Stimulated activated naive CD8-positive, alpha-beta T cell treated with anti-CD3 and anti-CD28 coated beads, Interleukin-15, Interleukin-2, amounts not matched to agents 100 ng/mL and 50 ng/mL, for 24 hours (primary cell): Measurements from ENCODE around the gene TP53TG3.
"Not testable (repeated sequence)": the region's sequence is repeated elsewhere in the genome, so short reads cannot be mapped to it uniquely, and the experiment has no call there.

Source experiments
- H3K27ac Mint-ChIP-seq: one replicate; pipeline ENCODE4 v1.8.0; 2021; ENCODE audit warnings: mild to moderate bottlenecking, mixed read lengths
- H3K27me3 Mint-ChIP-seq: one replicate; pipeline ENCODE4 v1.8.0; 2021; ENCODE audit warnings: mixed read lengths
- H3K36me3 Mint-ChIP-seq: one replicate; pipeline ENCODE4 v1.8.0; 2021; ENCODE audit warnings: low read depth, mixed read lengths
- H3K4me1 Mint-ChIP-seq: one replicate; pipeline ENCODE4 v1.8.0; 2021; ENCODE audit warnings: low read depth, mixed read lengths
- H3K4me3 Mint-ChIP-seq: one replicate; pipeline ENCODE4 v1.8.0; 2021; ENCODE audit warnings: mild to moderate bottlenecking, mixed read lengths
- H3K9me3 Mint-ChIP-seq: one replicate; pipeline ENCODE4 v1.8.0; 2021; ENCODE audit warnings: mixed read lengths

TP53TG3 gene

GRCh38 chr16:32676065-32676464 lies at the start of gene TP53TG3:
TSS of gene TP53TG3 (minus strand) at chr16:32676165. CDS start at chr16:32676097, 68 bp downstream.
- not testable (repeated sequence) for H3K9me3 Mint-ChIP-seq, H3K4me3 Mint-ChIP-seq, H3K27ac Mint-ChIP-seq, H3K27me3 Mint-ChIP-seq, H3K4me1 Mint-ChIP-seq, H3K36me3 Mint-ChIP-seq

GRCh38 chr16:32650876-32651275 lies 25.1 kb downstream of the TP53TG3 start:
- not testable (repeated sequence) for H3K27me3 Mint-ChIP-seq, H3K36me3 Mint-ChIP-seq, H3K4me1 Mint-ChIP-seq, H3K27ac Mint-ChIP-seq, H3K9me3 Mint-ChIP-seq, H3K4me3 Mint-ChIP-seq

GRCh38 chr16:32647562-32647961 lies 28.4 kb downstream of the TP53TG3 start:
- not testable (repeated sequence) for H3K27me3 Mint-ChIP-seq, H3K4me3 Mint-ChIP-seq, H3K27ac Mint-ChIP-seq, H3K4me1 Mint-ChIP-seq
- Mint-ChIP-seq H3K9me3 (peaks cover 13% of the 10 kb centered on the region), H3K36me3 (peaks cover 11% of the 10 kb centered on the region)

- not testable (repeated sequence) for H3K27ac Mint-ChIP-seq, H3K27me3 Mint-ChIP-seq, H3K4me1 Mint-ChIP-seq, H3K4me3 Mint-ChIP-seq
- H3K9me3 Mint-ChIP-seq = peaks cover 13% of the 10 kb centered on the region
- H3K36me3 Mint-ChIP-seq = peaks cover 11% of the 10 kb centered on the region
These were observed 29.2 kb downstream of the TP53TG3 start for GRCh38 chr16:32646780-32647179.

- Mint-ChIP-seq H3K9me3 (peaks cover 13% of the 10 kb centered on the region), H3K36me3 (peaks cover 11% of the 10 kb centered on the region), H3K27ac (peak overlapping the region; percentile 31)
- not testable (repeated sequence) for H3K4me1 Mint-ChIP-seq, H3K27me3 Mint-ChIP-seq, H3K4me3 Mint-ChIP-seq
These were observed 29.8 kb downstream of the TP53TG3 start for GRCh38 chr16:32646177-32646576.

GRCh38 chr16:32645278-32645908 lies 30.6 kb downstream of the TP53TG3 start:
- H3K27me3 Mint-ChIP-seq, H3K4me3 Mint-ChIP-seq, H3K4me1 Mint-ChIP-seq: not testable (repeated sequence)
- Mint-ChIP-seq H3K27ac (peak overlapping the region; percentile 72), H3K36me3 (peaks cover 11% of the 10 kb centered on the region), H3K9me3 (peaks cover 13% of the 10 kb centered on the region)

GRCh38 chr16:32644715-32645114 lies 31.2 kb downstream of the TP53TG3 start:
- H3K27me3 Mint-ChIP-seq, H3K4me1 Mint-ChIP-seq, H3K4me3 Mint-ChIP-seq: not testable (repeated sequence)
- Mint-ChIP-seq H3K27ac (peak overlapping the region; percentile 72), H3K36me3 (peaks cover 11% of the 10 kb centered on the region), H3K9me3 (peaks cover 13% of the 10 kb centered on the region)

GRCh38 chr16:32637614-32638013 lies 38.4 kb downstream of the TP53TG3 start:
- not testable (repeated sequence) for H3K4me1 Mint-ChIP-seq

GRCh38 chr16:32632096-32632495 lies 43.9 kb downstream of the TP53TG3 start:
- not testable (repeated sequence) for H3K4me1 Mint-ChIP-seq, H3K27ac Mint-ChIP-seq, H3K27me3 Mint-ChIP-seq, H3K9me3 Mint-ChIP-seq, H3K36me3 Mint-ChIP-seq, H3K4me3 Mint-ChIP-seq

More at GRCh38 chr16:32637614-32638013, 38.4 kb downstream of the TP53TG3 start:
- H3K36me3 Mint-ChIP-seq, H3K27ac Mint-ChIP-seq, H3K9me3 Mint-ChIP-seq, H3K27me3 Mint-ChIP-seq, H3K4me3 Mint-ChIP-seq: not testable (repeated sequence)
